HG02798 (cell line): ENCODE data around the gene ZBTB12.
"Not testable (repeated sequence)": the region's sequence is repeated elsewhere in the genome, so short reads cannot be mapped to it uniquely, and the experiment has no call there.

ENCODE experiments used
- ATAC-seq: cut with Tn5 transposase; IDR thresholded peaks from one replicate; pipeline ENCODE4 v1.9.1; 2021; ENCODE audit warnings: mild to moderate bottlenecking; ENCODE audit not compliant: unreplicated experiment, poor library complexity

The ZBTB12 gene, protein sequence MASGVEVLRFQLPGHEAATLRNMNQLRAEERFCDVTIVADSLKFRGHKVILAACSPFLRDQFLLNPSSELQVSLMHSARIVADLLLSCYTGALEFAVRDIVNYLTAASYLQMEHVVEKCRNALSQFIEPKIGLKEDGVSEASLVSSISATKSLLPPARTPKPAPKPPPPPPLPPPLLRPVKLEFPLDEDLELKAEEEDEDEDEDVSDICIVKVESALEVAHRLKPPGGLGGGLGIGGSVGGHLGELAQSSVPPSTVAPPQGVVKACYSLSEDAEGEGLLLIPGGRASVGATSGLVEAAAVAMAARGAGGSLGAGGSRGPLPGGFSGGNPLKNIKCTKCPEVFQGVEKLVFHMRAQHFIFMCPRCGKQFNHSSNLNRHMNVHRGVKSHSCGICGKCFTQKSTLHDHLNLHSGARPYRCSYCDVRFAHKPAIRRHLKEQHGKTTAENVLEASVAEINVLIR

DNA sequence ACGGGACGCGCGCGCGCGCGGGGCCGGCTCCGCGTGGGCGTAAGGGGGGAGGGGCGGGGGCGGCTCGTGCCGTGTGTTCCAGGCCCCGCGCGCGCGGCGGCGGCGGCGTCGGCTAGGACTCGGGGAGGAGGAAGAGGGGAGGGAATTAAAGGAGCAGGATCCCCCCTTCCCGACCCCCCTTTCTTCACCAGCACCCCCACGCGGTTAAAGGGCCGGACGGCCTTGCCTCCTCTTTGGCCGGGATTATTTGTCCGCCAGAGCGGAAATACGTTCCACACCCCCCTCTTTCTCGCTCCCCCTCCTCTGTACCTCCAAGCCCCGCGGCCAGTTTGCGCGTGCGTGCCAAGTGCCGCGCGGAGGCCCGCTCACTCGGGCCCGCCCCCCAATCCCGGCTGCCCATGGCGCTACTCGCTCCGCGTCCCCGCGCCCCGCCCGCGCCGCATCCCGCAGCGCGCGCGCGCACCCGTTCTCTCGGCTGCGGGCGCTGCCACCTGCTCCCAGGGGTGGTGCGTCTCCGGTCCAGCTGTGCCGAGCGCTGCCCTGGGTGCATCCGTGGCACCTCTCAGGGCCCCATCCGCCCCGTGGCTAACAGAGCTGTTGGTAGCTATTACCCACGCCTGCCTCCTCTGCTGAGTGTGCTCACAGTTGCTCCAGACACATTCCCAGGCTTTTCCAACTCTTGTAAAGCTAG lies at the start of gene ZBTB12:
Gene ZBTB12, minus strand, starts transcription at position 134 of the 691 bp plus-strand sequence. CDS start 781 bp downstream, outside the sequence.
- peak; percentile 77 for ATAC-seq

DNA sequence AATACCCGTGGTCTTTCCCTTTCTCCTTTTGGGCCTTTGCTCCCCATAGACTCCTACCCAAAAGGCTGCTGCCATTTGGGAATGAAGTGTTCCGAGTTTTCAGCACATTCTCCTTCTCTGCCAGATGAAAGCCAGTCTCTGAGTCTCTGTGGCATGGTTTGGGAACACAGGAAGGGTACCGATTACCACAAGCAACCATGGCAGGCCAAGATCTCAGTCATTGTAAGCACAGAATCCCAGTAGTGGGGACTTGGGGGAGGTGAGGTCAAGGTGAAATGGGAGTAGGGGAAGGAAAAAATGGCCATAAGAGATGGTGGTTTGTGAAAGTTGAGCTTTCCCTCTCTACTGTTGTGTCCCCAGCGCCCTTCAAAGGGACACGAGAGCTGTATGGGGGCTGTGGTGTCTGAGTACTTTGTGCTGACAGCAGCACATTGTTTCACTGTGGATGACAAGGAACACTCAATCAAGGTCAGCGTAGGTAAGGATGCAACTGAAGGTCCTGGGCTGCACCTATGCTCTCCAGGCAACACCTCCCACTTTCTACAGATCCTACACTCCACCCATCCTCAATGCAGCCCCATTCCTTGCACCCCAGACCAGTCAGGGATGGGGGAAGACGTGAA lies 48.2 kb upstream of the ZBTB12 start:
- no peak for ATAC-seq

DNA sequence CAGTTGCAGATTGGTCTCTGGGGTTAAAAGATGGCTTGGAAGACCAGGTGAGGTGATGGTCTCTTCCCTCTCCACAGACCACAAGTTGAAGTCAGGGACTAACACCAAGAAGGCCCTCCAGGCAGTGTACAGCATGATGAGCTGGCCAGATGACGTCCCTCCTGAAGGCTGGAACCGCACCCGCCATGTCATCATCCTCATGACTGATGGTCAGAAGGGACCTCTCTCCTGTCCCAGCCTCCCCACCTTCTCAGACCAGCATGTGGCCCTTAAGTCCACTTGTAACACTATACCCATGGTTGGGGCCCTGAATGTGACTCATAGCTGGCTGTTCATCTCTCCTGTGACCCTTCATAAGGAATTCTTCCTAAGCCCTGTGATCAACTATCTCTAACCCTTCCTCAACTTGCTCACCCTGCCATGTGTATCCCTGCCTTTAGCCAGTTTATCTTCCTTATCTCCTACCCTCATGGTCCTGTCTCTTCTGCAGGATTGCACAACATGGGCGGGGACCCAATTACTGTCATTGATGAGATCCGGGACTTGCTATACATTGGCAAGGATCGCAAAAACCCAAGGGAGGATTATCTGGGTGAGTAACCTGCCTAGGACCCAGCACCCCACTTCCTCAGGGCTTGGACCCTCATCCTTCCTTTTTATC lies 47.0 kb upstream of the ZBTB12 start:
- no peak for ATAC-seq

DNA sequence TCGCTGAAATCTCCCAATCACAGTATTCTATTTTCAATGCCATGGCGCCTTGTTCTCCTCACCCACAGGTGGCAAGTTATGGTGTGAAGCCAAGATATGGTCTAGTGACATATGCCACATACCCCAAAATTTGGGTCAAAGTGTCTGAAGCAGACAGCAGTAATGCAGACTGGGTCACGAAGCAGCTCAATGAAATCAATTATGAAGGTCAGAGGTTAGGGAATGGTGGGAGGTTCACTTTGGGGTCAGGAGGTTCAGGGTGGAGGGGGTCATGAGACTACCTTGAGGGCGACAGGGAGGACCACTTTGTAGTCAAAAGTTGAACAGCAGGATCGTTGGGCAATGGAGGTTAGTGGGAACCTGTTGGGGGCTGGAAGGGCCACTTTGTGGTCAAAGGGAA lies 46.4 kb upstream of the ZBTB12 start:
- no peak for ATAC-seq

DNA sequence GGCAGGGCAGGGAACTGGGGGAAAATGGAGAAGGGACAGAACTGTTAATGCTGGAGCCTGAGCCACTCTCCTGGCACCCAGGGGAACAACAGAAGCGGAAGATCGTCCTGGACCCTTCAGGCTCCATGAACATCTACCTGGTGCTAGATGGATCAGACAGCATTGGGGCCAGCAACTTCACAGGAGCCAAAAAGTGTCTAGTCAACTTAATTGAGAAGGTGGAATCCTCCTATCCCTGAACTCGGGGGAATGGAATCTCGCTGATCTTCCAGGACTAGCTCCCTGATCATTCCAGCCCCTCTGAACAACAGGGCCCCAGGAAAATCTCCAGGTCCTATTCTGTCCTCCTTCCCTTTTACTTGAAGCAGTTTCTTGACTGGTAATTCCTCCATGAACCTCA lies 46.0 kb upstream of the ZBTB12 start:
- no peak for ATAC-seq

DNA sequence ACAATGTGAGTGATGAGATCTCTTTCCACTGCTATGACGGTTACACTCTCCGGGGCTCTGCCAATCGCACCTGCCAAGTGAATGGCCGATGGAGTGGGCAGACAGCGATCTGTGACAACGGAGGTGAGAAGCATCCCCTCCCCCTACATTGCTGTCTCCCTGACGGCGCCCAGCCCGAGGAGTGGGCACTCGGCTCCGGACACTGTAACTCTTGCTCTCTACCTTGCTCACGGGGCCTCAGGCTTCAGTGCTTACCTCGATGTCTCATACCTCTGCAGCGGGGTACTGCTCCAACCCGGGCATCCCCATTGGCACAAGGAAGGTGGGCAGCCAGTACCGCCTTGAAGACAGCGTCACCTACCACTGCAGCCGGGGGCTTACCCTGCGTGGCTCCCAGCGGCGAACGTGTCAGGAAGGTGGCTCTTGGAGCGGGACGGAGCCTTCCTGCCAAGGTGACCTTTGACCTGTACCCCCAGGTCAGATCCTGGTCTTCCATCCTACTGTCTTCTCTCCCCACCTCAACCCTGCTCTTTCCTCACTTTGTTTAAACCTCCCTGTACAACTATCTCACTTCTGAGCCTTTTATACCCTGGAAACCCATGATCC lies 45.3 kb upstream of the ZBTB12 start:
- no peak for ATAC-seq

DNA sequence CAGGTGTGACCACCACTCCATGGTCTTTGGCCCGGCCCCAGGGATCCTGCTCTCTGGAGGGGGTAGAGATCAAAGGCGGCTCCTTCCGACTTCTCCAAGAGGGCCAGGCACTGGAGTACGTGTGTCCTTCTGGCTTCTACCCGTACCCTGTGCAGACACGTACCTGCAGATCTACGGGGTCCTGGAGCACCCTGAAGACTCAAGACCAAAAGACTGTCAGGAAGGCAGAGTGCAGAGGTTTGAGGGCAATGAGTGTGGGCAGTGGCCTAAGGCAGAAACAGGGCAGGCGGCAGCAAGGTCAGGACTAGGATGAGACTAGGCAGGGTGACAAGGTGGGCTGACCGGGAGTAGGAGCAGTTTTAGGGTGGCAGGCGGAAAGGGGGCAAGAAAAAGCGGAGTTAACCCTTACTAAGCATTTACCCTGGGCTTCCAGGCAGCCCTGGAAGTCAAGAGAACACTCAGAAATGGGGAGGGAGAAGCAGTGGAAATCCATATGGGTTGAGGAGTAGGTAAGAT lies 44.5 kb upstream of the ZBTB12 start:
- ATAC-seq: no peak

DNA sequence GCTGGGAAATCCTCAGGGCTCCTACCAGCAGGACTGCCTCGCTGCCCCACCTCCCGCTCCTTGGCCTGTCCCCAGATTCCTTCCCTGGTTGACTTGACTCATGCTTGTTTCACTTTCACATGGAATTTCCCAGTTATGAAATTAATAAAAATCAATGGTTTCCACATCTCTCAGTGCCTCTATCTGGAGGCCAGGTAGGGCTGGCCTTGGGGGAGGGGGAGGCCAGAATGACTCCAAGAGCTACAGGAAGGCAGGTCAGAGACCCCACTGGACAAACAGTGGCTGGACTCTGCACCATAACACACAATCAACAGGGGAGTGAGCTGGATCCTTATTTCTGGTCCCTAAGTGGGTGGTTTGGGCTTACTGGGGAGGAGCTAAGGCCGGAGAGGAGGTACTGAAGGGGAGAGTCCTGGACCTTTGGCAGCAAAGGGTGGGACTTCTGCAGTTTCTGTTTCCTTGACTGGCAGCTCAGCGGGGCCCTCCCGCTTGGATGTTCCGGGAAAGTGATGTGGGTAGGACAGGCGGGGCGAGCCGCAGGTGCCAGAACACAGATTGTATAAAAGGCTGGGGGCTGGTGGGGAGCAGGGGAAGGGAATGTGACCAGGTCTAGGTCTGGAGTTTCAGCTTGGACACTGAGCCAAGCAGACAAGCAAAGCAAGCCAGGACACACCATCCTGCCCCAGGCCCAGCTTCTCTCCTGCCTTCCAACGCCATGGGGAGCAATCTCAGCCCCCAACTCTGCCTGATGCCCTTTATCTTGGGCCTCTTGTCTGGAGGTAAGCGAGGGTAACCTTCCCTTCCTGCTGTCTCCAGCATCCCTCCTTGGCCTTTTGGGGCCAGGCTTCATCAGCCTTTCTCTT lies 43.9 kb upstream of the ZBTB12 start, which contains the start of gene CFB:
Gene CFB, plus strand, starts transcription at position 589 of the 863 bp plus-strand sequence. Its CDS starts 127 bp downstream, at position 716.
- ATAC-seq: no peak

DNA sequence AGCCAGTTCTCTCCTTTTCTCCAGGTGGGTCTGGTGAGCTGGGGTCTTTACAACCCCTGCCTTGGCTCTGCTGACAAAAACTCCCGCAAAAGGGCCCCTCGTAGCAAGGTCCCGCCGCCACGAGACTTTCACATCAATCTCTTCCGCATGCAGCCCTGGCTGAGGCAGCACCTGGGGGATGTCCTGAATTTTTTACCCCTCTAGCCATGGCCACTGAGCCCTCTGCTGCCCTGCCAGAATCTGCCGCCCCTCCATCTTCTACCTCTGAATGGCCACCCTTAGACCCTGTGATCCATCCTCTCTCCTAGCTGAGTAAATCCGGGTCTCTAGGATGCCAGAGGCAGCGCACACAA lies 43.2 kb upstream of the ZBTB12 start:
- ATAC-seq: no peak

DNA sequence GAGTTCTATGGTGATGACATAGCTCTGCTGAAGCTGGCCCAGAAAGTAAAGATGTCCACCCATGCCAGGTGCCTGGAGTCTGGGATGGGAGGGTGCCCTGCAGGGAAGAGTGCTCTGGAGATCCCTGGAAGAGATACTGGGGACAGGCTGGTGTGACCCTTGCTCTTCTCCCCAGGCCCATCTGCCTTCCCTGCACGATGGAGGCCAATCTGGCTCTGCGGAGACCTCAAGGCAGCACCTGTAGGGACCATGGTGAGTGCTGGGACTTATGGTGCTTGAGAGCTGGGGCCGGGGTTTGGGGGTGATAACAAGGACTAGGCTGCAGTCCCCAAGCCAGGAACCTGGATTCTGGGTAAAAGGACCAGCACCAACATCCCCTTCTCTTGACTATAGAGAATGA lies 41.9 kb upstream of the ZBTB12 start:
- no peak for ATAC-seq

DNA sequence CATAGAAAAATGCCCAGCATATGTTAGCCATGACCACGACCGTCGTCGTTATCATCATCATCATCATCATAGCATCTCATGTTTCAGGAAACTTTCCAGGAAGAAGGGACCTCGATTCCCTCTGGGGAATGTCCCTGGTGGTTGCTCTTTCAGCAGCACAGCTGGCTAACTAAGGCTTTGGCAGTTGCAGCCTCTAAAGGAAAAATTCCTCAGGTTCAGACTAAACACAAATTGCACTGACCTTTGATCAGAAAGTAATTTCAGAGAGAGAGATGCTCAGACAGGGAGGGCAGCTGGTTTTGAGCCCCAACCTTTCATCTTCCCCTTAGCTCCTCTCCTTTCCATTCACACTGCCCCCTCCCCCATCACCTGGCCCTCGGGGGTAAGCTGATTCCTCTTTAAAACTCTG lies 38.4 kb upstream of the ZBTB12 start:
- ATAC-seq: no peak

DNA sequence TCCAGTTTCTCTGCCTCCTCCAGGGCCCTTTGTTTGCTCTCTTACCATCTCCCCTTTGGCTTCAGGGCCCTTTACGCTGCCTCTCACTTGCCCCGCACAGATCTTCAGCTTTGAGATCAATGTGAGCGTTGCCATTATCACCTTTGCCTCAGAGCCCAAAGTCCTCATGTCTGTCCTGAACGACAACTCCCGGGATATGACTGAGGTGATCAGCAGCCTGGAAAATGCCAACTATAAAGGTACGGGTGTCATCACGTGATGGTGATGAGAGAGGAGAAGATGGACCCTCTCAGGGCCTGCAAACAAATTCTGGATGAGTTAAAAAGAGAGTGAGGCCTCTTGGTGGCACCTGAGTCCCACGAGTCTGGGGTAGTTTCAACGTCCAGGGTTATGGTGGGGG lies 33.9 kb upstream of the ZBTB12 start:
- ATAC-seq: no peak

DNA sequence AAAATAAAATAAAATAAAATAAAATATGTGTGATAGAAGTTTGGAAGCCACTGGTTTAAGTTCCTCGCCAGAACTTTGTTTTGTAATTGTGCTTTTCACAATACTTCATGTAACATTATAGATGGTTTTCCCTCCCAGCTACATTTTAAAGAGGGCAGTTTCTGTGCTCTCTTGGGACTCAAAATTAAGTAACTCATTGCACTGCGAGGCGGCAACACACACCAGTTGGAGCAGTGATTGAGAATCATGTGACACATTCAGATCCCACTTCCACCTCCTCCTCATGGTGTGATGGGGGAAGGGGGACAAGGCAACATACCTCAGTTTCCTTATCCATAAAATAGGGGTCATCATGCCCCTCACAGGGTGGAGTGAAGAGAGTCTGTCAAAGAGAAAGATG lies 33.1 kb upstream of the ZBTB12 start:
- no peak for ATAC-seq

DNA sequence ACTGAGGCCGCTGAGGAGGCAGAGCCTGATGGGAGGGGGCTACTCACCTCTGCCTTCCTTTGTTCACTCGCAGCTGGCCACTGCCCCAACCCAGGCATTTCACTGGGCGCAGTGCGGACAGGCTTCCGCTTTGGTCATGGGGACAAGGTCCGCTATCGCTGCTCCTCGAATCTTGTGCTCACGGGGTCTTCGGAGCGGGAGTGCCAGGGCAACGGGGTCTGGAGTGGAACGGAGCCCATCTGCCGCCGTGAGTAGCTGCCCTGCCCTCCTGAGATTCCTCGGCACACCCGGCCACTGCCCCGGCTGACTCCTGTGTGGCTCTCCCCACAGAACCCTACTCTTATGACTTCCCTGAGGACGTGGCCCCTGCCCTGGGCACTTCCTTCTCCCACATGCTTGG lies 31.7 kb upstream of the ZBTB12 start:
- ATAC-seq: no peak

DNA sequence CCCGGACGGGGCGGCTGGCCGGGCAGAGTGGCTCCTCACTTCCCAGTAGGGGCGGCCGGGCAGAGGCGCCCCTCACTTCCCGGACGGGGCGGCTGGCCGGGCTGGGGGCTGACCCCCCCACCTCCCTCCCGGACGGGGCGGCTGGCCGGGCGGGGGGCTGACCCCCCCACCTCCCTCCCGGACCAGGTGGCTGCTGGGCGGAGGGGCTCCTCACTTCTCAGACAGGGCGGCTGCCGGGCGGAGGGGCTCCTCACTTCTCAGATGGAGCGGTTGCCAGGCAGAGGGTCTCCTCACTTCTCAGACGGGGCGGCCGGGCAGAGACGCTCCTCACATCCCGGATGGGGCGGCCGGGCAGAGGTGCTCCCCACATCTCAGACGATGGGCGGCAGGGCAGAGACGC lies 30.3 kb upstream of the ZBTB12 start:
- not testable (repeated sequence) for ATAC-seq

DNA sequence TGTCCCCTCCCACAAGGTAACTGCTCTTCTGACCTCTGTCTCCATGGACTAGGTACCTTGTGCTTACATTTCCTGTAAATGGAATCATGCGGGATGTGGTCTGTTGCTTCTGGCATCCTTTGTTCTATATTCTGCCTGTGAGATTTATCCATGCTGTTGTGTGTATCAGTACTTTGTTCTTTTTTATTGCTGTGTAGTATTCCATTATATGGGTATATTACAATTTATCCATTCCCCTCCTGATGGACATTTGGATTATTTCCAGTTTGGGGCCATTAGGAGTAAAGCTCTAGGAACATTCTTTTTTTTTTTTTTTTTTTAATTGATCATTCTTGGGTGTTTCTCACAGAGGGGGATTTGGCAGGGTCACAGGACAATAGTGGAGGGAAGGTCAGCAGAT lies 29.1 kb upstream of the ZBTB12 start:
- no peak for ATAC-seq

DNA sequence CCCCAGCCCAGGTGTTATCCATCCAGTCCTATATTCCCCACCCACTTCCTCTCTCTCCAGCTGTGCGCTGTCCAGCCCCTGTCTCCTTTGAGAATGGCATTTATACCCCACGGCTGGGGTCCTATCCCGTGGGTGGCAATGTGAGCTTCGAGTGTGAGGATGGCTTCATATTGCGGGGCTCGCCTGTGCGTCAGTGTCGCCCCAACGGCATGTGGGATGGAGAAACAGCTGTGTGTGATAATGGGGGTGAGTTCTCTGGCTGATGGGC lies 26.7 kb upstream of the ZBTB12 start:
- ATAC-seq: no peak

DNA sequence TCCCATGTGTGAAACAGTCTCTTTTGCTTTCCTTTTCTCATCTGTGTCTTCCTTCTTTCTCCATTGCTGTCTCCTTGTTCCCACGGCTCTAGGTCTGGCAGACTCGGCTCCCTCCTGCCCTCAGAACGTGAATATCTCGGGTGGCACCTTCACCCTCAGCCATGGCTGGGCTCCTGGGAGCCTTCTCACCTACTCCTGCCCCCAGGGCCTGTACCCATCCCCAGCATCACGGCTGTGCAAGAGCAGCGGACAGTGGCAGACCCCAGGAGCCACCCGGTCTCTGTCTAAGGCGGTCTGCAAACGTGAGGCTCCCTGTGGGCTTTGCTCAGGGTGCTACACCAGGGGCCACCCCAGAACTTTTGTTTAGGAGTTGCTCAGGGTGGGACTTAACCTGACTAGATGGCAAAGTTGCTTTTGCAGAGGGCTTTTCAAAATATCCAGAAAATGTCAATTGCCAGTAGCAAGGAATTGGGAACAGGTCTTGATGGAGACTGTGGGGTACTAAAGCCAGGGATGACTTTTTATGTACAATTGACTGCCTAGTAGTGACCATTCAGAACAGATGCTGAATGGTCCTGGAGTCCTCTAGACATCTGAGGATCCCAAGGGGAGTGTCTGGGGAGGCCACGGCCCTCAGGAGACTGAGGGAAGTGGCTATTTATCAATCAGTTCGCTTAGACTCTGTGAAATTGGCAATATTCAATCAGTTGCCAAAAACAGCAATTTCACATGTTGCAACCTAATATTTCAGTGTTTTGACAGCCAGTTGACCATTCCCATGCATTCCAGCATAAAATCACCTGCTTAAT lies 26.2 kb upstream of the ZBTB12 start:
- no peak for ATAC-seq
